WTC11 (cell line): Measurements from ENCODE around the gene PEAK1.

Experiments used
- ATF3 ChIP-seq: sonication (generic); formaldehyde crosslinking; conservative IDR thresholded peaks from 2 replicates; pipeline ENCODE4 v1.8.1; 2022; ENCODE audit warnings: mild to moderate bottlenecking, missing genetic modification reagents
- CTCF ChIP-seq: fragments of 200-600 bp; IDR thresholded peaks from 2 replicates; pipeline ENCODE4 v1.8.0; 2022; ENCODE audit warnings: antibody characterized with exemption
- ELF4 ChIP-seq: sonication (generic); formaldehyde crosslinking; IDR thresholded peaks from 2 replicates; pipeline ENCODE4 v1.8.1; 2022; ENCODE audit warnings: low read depth, mild to moderate bottlenecking, moderate library complexity, missing genetic modification reagents
- FOXP4 ChIP-seq: sonication (generic); formaldehyde crosslinking; IDR thresholded peaks from 2 replicates; pipeline ENCODE4 v1.8.0; 2022; ENCODE audit warnings: mild to moderate bottlenecking, missing genetic modification reagents
- HMGA2 ChIP-seq: fragments of 250-450 bp; sonication (Bioruptor Pico); IDR thresholded peaks from 2 replicates; pipeline ENCODE4 v1.4.0; 2021; ENCODE audit warnings: mild to moderate bottlenecking, moderate library complexity
- JUN ChIP-seq: sonication (generic); formaldehyde crosslinking; IDR thresholded peaks from 2 replicates; pipeline ENCODE4 v1.8.0; 2023; ENCODE audit warnings: mild to moderate bottlenecking, missing genetic modification reagents
- NFE2L1 ChIP-seq: sonication (generic); formaldehyde crosslinking; IDR thresholded peaks from 2 replicates; pipeline ENCODE4 v1.8.1; 2023; ENCODE audit warnings: missing genetic modification reagents
- NR2C2 ChIP-seq: sonication (generic); formaldehyde crosslinking; IDR thresholded peaks from 2 replicates; pipeline ENCODE4 v1.8.0; 2022; ENCODE audit warnings: mild to moderate bottlenecking, missing genetic modification reagents
- PRDM15 ChIP-seq: sonication (generic); formaldehyde crosslinking; IDR thresholded peaks from 2 replicates; pipeline ENCODE4 v1.8.0; 2022; ENCODE audit warnings: missing genetic modification reagents
- TEAD4 ChIP-seq: sonication (generic); formaldehyde crosslinking; IDR thresholded peaks from 2 replicates; pipeline ENCODE4 v1.8.0; 2022; ENCODE audit warnings: mild to moderate bottlenecking, missing genetic modification reagents

- TF ChIP-seq NFE2L1 (no peak), ATF3 (no peak), NR2C2 (CRISPR knock-in tag) (no peak), FOXP4 (CRISPR knock-in tag) (no peak), CTCF (no peak), TEAD4 (CRISPR knock-in tag) (no peak), ELF4 (CRISPR knock-in tag) (no peak), HMGA2 (CRISPR knock-in tag) (no peak), PRDM15 (CRISPR knock-in tag) (no peak), JUN (CRISPR knock-in tag) (no peak)
These were observed 124.5 kb downstream of the PEAK1 start for GRCh38 chr15:77295446-77295845.
